ENCODE measurements around the gene UBA3. TPM values are rescaled to one million over a fixed set of nuclear protein-coding genes. Genes with fewer than 3 reads are reported as not detected.

The UBA3 gene
- total and polyA plus RNA-seq, 2 of the 13 experiments (the other 11 are each of a cell fraction or from before 2014, with no cell fraction given), result 40.7 to 49.0 TPM

DNA sequence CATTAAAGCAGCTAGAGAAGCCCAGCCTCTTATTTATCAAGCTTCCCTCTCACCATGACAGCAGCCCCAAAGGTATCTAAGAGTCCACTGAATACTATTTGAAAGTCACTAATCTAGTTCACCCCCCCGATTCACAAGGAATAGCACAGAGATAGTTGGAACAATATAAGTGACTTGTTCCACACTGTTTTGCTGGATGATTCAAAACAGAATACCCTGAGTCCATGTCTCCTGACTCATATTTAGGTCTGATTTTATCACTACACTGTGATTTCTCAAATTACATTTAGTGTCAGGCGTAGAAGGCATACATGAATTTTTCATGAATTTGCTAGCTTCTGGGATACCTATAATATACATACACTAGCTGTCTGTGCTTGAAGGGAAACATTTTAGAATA lies 48.0 kb downstream of the UBA3 start:
- intact Hi-C loops (cut with micrococcal nuclease; ENCODE audit: unreplicated experiment), result no loop called here
- ATAC-seq (no peak), DNase-seq (ENCODE audit: low spot score) (no peak), FAIRE-seq (no peak)
- H2AFZ ChIP-seq (ENCODE audit: low read length), result no peak overlapping the region
- H3K4me2 ChIP-seq (ENCODE audit: low read depth, low read length), result no peak overlapping the region
- H3K9ac ChIP-seq (ENCODE audit: insufficient read depth, low read depth, low read length), result no peak overlapping the region
- CTCF ChIA-PET (ENCODE audit: low intra/inter-chr PET ratio, low total read pairs), result no interaction called here
- no peaks in the 10 kb centered on the region for H4K20me1 ChIP-seq (ENCODE audit: insufficient read depth, low read length)
- H3K9me3 ChIP-seq (ENCODE audit: low read length), result no peaks in the 10 kb centered on the region
- BruUV-seq (replicated peaks), result no TSS peak
- TF ChIP-seq CBX1 (IDR thresholded peaks at IDR 0.05; ENCODE audit: low read depth) (no peak), JUND (CRISPR knock-in tag; IDR thresholded peaks at IDR 0.05) (no peak), EP300 (IDR thresholded peaks at IDR 0.05; ENCODE audit: low read depth in 2 of 2, low read length in 2 of 2) (no peak), EP300 (CRISPR knock-in tag; IDR thresholded peaks at IDR 0.05; ENCODE audit: borderline replicate concordance) (no peak), POLR2AphosphoS2 (IDR thresholded peaks at IDR 0.05; ENCODE audit: low read depth, low read length) (no peak), ZNF34 (CRISPR knock-in tag; IDR thresholded peaks at IDR 0.05; ENCODE audit: borderline replicate concordance) (no peak), ZNF431 (CRISPR knock-in tag; IDR thresholded peaks at IDR 0.05; ENCODE audit: borderline replicate concordance, low read depth) (no peak), FOSL2 (CRISPR knock-in tag; IDR thresholded peaks at IDR 0.05) (no peak)
- TF ChIP-seq, protein P1, sequence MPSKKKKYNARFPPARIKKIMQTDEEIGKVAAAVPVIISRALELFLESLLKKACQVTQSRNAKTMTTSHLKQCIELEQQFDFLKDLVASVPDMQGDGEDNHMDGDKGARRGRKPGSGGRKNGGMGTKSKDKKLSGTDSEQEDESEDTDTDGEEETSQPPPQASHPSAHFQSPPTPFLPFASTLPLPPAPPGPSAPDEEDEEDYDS (CRISPR knock-in tag; IDR thresholded peaks at IDR 0.05), result no peak
- TF ChIP-seq, protein P2, sequence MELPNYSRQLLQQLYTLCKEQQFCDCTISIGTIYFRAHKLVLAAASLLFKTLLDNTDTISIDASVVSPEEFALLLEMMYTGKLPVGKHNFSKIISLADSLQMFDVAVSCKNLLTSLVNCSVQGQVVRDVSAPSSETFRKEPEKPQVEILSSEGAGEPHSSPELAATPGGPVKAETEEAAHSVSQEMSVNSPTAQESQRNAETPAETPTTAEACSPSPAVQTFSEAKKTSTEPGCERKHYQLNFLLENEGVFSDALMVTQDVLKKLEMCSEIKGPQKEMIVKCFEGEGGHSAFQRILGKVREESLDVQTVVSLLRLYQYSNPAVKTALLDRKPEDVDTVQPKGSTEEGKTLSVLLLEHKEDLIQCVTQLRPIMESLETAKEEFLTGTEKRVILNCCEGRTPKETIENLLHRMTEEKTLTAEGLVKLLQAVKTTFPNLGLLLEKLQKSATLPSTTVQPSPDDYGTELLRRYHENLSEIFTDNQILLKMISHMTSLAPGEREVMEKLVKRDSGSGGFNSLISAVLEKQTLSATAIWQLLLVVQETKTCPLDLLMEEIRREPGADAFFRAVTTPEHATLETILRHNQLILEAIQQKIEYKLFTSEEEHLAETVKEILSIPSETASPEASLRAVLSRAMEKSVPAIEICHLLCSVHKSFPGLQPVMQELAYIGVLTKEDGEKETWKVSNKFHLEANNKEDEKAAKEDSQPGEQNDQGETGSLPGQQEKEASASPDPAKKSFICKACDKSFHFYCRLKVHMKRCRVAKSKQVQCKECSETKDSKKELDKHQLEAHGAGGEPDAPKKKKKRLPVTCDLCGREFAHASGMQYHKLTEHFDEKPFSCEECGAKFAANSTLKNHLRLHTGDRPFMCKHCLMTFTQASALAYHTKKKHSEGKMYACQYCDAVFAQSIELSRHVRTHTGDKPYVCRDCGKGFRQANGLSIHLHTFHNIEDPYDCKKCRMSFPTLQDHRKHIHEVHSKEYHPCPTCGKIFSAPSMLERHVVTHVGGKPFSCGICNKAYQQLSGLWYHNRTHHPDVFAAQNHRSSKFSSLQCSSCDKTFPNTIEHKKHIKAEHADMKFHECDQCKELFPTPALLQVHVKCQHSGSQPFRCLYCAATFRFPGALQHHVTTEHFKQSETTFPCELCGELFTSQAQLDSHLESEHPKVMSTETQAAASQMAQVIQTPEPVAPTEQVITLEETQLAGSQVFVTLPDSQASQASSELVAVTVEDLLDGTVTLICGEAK (IDR thresholded peaks at IDR 0.05), result no peak
- TF ChIP-seq, protein P2 (CRISPR knock-in tag; IDR thresholded peaks at IDR 0.05), result no peak
- H3K27me3 ChIP-seq (ENCODE audit: control insufficient read depth in 1 of 2, insufficient read depth in 2 of 2, low read length in 2 of 2), result no peaks in the 10 kb centered on the region
- 98% methylated on average over 2 of the region's 2 CpGs for WGBS (ENCODE audit: low lambda C conversion rate)
- no peak overlapping the region for H3K27ac ChIP-seq (ENCODE audit: extremely low read length, insufficient read depth, low read length)
- POLR2A ChIA-PET, result no interaction called here
- no peaks in the 10 kb centered on the region for H3K4me1 ChIP-seq (ENCODE audit: insufficient read depth, low read length)
- no peaks in the 10 kb centered on the region for H3K79me2 ChIP-seq (ENCODE audit: insufficient read depth, low read length)
- no peak overlapping the region for H3K4me3 ChIP-seq (replicated peaks in 1 of 3; ENCODE audit: insufficient read depth in 1 of 3, low read depth in 2 of 3, low read length in 3 of 3)
- H3K36me3 ChIP-seq (replicated peaks in 1 of 2; ENCODE audit: control insufficient read depth in 1 of 2, insufficient read depth in 2 of 2, low read length in 2 of 2), result peaks cover 9 to 67% of the 10 kb centered on the region in 2 experiments
- in situ Hi-C loops (cut with HindIII; ENCODE audit: extremely low pct_ligation_motif_present, low pct_unique_long_range_greater_than_20kb), result no loop called here
